GM21528 (cell line): Measurements from ENCODE around the gene TBC1D22A.

Experiments
- ATAC-seq: cut with Tn5 transposase; IDR thresholded peaks from one replicate; pipeline ENCODE4 v1.9.1; 2021; ENCODE audit warnings: mild to moderate bottlenecking, moderate library complexity; ENCODE audit not compliant: unreplicated experiment, low FRiP score

The TBC1D22A gene

GRCh38 chr22:47018010-47018910 is 255.8 kb downstream of the TBC1D22A start:
- ATAC-seq = no peak

- ATAC-seq = no peak
Observed at GRCh38 chr22:47019012-47019790, 256.8 kb downstream of the TBC1D22A start.

GRCh38 chr22:47020166-47020565 is 257.7 kb downstream of the TBC1D22A start:
- ATAC-seq = no peak

GRCh38 chr22:47021371-47022074 is 259.1 kb downstream of the TBC1D22A start:
- ATAC-seq = no peak

- ATAC-seq = no peak
Observed at GRCh38 chr22:47022075-47022473, 259.6 kb downstream of the TBC1D22A start.

GRCh38 chr22:47022475-47022874 is 260.0 kb downstream of the TBC1D22A start:
- no peak for ATAC-seq

- ATAC-seq = no peak
Observed at GRCh38 chr22:47023871-47024270, 261.4 kb downstream of the TBC1D22A start.

- ATAC-seq = no peak
Observed at GRCh38 chr22:47027766-47028165, 265.3 kb downstream of the TBC1D22A start.

GRCh38 chr22:47029244-47030074 is 267.0 kb downstream of the TBC1D22A start:
- ATAC-seq = no peak

GRCh38 chr22:47030143-47030661 is 267.8 kb downstream of the TBC1D22A start:
- no peak for ATAC-seq

GRCh38 chr22:47030881-47031627 is 268.6 kb downstream of the TBC1D22A start:
- no peak for ATAC-seq

- no peak for ATAC-seq
Observed at GRCh38 chr22:47031628-47031915, 269.1 kb downstream of the TBC1D22A start.

- ATAC-seq = no peak
Observed at GRCh38 chr22:47032091-47032943, 269.9 kb downstream of the TBC1D22A start.

GRCh38 chr22:47032956-47033647 is 270.7 kb downstream of the TBC1D22A start:
- ATAC-seq = no peak

- no peak for ATAC-seq
Observed at GRCh38 chr22:47033648-47034000, 271.2 kb downstream of the TBC1D22A start.

GRCh38 chr22:47034076-47034808 is 271.8 kb downstream of the TBC1D22A start:
- no peak for ATAC-seq

GRCh38 chr22:47034905-47035419 is 272.5 kb downstream of the TBC1D22A start:
- no peak for ATAC-seq
